Measurements from ENCODE around the gene NOS3.

- TF ChIP-seq CTCF (IDR thresholded peaks at IDR 0.05 in 4 of 5, conservative IDR thresholded peaks at IDR 0.05 in 1 of 5) (no peak), POLR2A (IDR thresholded peaks at IDR 0.05) (no peak)
These were observed 58.2 kb downstream of the NOS3 start for GRCh38 chr7:151048911-151049463.
